ENCODE measurements around the gene ADGRE2.
"Not testable (repeated sequence)": the region's sequence is repeated elsewhere in the genome, so short reads cannot be mapped to it uniquely, and the experiment has no call there.

The ADGRE2 gene

GRCh38 chr19:14777645-14778044, 715 bp downstream of the ADGRE2 start:
- H3K27ac ChIP-seq (ENCODE audit: low read depth, low read length); H3K4me1 ChIP-seq (ENCODE audit: insufficient read depth, low read length); H3K4me3 ChIP-seq (ENCODE audit: low read length); H3K9ac ChIP-seq (ENCODE audit: low read depth, low read length); H3K27me3 ChIP-seq (ENCODE audit: insufficient read depth, low read length); H3K36me3 ChIP-seq (ENCODE audit: insufficient read depth, low read length): not testable (repeated sequence)
- WGBS: 67% methylated on average over 1 of the region's 4 CpGs
- peaks cover 14% of the 10 kb centered on the region; the same call in 1 of the 2 replicates for H3K9me3 ChIP-seq (ENCODE audit: insufficient read depth, low read depth, low read length)

- Histone ChIP-seq H3K9ac (ENCODE audit: low read depth, low read length) (no peak overlapping the region), H3K4me3 (ENCODE audit: low read length) (peak overlapping the region; percentile 41), H3K9me3 (ENCODE audit: insufficient read depth, low read depth, low read length) (peaks cover 19% of the 10 kb centered on the region; the same call in 1 of the 2 replicates), H3K27ac (ENCODE audit: low read depth, low read length) (no peak overlapping the region), H3K36me3 (ENCODE audit: insufficient read depth, low read length) (no peaks in the 10 kb centered on the region), H3K27me3 (ENCODE audit: insufficient read depth, low read length) (peaks cover 5% of the 10 kb centered on the region), H3K4me1 (ENCODE audit: insufficient read depth, low read length) (no peaks in the 10 kb centered on the region)
- 89% methylated on average over 21 of the region's 22 CpGs for WGBS
Measured at GRCh38 chr19:14775869-14776586, 2.3 kb downstream of the ADGRE2 start.

GRCh38 chr19:14775326-14775725, 3.0 kb downstream of the ADGRE2 start:
- 83% methylated on average over 8 of the region's 8 CpGs for WGBS
- not testable (repeated sequence) for H3K9ac ChIP-seq (ENCODE audit: low read depth, low read length); H3K27ac ChIP-seq (ENCODE audit: low read depth, low read length); H3K4me1 ChIP-seq (ENCODE audit: insufficient read depth, low read length); H3K27me3 ChIP-seq (ENCODE audit: insufficient read depth, low read length); H3K36me3 ChIP-seq (ENCODE audit: insufficient read depth, low read length); H3K4me3 ChIP-seq (ENCODE audit: low read length)
- H3K9me3 ChIP-seq (ENCODE audit: insufficient read depth, low read depth, low read length): peaks cover 25% of the 10 kb centered on the region; the same call in 1 of the 2 replicates

- WGBS: 82% methylated on average over 9 of the region's 10 CpGs
- H3K9me3 ChIP-seq (ENCODE audit: insufficient read depth, low read depth, low read length): peaks cover 28% of the 10 kb centered on the region; the same call in 1 of the 2 replicates
Measured at GRCh38 chr19:14774373-14774772, 4.0 kb downstream of the ADGRE2 start.

GRCh38 chr19:14773722-14774121, 4.6 kb downstream of the ADGRE2 start:
- not testable (repeated sequence) for H3K9ac ChIP-seq (ENCODE audit: low read depth, low read length); H3K36me3 ChIP-seq (ENCODE audit: insufficient read depth, low read length); H3K27ac ChIP-seq (ENCODE audit: low read depth, low read length); H3K4me3 ChIP-seq (ENCODE audit: low read length); H3K27me3 ChIP-seq (ENCODE audit: insufficient read depth, low read length); H3K4me1 ChIP-seq (ENCODE audit: insufficient read depth, low read length)
- H3K9me3 ChIP-seq (ENCODE audit: insufficient read depth, low read depth, low read length): peaks cover 27% of the 10 kb centered on the region; the same call in 1 of the 2 replicates
- WGBS: 82% methylated on average over 7 of the region's 9 CpGs

More at GRCh38 chr19:14774373-14774772, 4.0 kb downstream of the ADGRE2 start:
- no peaks in the 10 kb centered on the region for H3K4me1 ChIP-seq (ENCODE audit: insufficient read depth, low read length)
- H3K36me3 ChIP-seq (ENCODE audit: insufficient read depth, low read length): no peaks in the 10 kb centered on the region
- no peak overlapping the region for H3K4me3 ChIP-seq (ENCODE audit: low read length)
- peaks cover 5% of the 10 kb centered on the region for H3K27me3 ChIP-seq (ENCODE audit: insufficient read depth, low read length)
- no peak overlapping the region for H3K27ac ChIP-seq (ENCODE audit: low read depth, low read length)
- H3K9ac ChIP-seq (ENCODE audit: low read depth, low read length): no peak overlapping the region

GRCh38 chr19:14772995-14773394, 5.4 kb downstream of the ADGRE2 start:
- Histone ChIP-seq H3K9ac (ENCODE audit: low read depth, low read length) (no peak overlapping the region), H3K27ac (ENCODE audit: low read depth, low read length) (no peak overlapping the region), H3K27me3 (ENCODE audit: insufficient read depth, low read length) (peaks cover 5% of the 10 kb centered on the region), H3K4me3 (ENCODE audit: low read length) (no peak overlapping the region), H3K36me3 (ENCODE audit: insufficient read depth, low read length) (no peaks in the 10 kb centered on the region), H3K4me1 (ENCODE audit: insufficient read depth, low read length) (no peaks in the 10 kb centered on the region), H3K9me3 (ENCODE audit: insufficient read depth, low read depth, low read length) (peaks cover 34% of the 10 kb centered on the region; the same call in 1 of the 2 replicates)
- 83% methylated on average over 4 of the region's 7 CpGs for WGBS

GRCh38 chr19:14772467-14772866, 5.9 kb downstream of the ADGRE2 start:
- Histone ChIP-seq H3K9me3 (ENCODE audit: insufficient read depth, low read depth, low read length) (peaks cover 38% of the 10 kb centered on the region; the same call in 1 of the 2 replicates), H3K4me1 (ENCODE audit: insufficient read depth, low read length) (no peaks in the 10 kb centered on the region)
- WGBS: 79% methylated on average over 8 of the region's 8 CpGs

GRCh38 chr19:14770944-14771839, 7.2 kb downstream of the ADGRE2 start:
- H3K27ac ChIP-seq (ENCODE audit: low read depth, low read length): no peak overlapping the region
- H3K36me3 ChIP-seq (ENCODE audit: insufficient read depth, low read length): no peaks in the 10 kb centered on the region
- peaks cover 2% of the 10 kb centered on the region for H3K27me3 ChIP-seq (ENCODE audit: insufficient read depth, low read length)
- H3K9ac ChIP-seq (ENCODE audit: low read depth, low read length): no peak overlapping the region
- 80% methylated on average over 11 of the region's 11 CpGs for WGBS
- H3K4me3 ChIP-seq (ENCODE audit: low read length): no peak overlapping the region
- no peaks in the 10 kb centered on the region for H3K4me1 ChIP-seq (ENCODE audit: insufficient read depth, low read length)
- peaks cover 39% of the 10 kb centered on the region; the same call in 1 of the 2 replicates for H3K9me3 ChIP-seq (ENCODE audit: insufficient read depth, low read depth, low read length)

More at GRCh38 chr19:14772467-14772866, 5.9 kb downstream of the ADGRE2 start:
- no peaks in the 10 kb centered on the region for H3K36me3 ChIP-seq (ENCODE audit: insufficient read depth, low read length)
- H3K27me3 ChIP-seq (ENCODE audit: insufficient read depth, low read length): peaks cover 5% of the 10 kb centered on the region
- no peak overlapping the region for H3K9ac ChIP-seq (ENCODE audit: low read depth, low read length)
- no peak overlapping the region for H3K27ac ChIP-seq (ENCODE audit: low read depth, low read length)
- no peak overlapping the region for H3K4me3 ChIP-seq (ENCODE audit: low read length)

GRCh38 chr19:14770136-14770535, 8.2 kb downstream of the ADGRE2 start:
- Histone ChIP-seq H3K36me3 (ENCODE audit: insufficient read depth, low read length) (no peaks in the 10 kb centered on the region), H3K4me1 (ENCODE audit: insufficient read depth, low read length) (no peaks in the 10 kb centered on the region), H3K9ac (ENCODE audit: low read depth, low read length) (no peak overlapping the region), H3K27ac (ENCODE audit: low read depth, low read length) (no peak overlapping the region), H3K9me3 (ENCODE audit: insufficient read depth, low read depth, low read length) (peaks cover 35% of the 10 kb centered on the region; the same call in 1 of the 2 replicates), H3K4me3 (ENCODE audit: low read length) (no peak overlapping the region), H3K27me3 (ENCODE audit: insufficient read depth, low read length) (no peaks in the 10 kb centered on the region)
- WGBS: 50% methylated on average over 5 of the region's 5 CpGs

- 78% methylated on average over 5 of the region's 5 CpGs for WGBS
- H3K4me1 ChIP-seq (ENCODE audit: insufficient read depth, low read length): no peaks in the 10 kb centered on the region
- H3K9ac ChIP-seq (ENCODE audit: low read depth, low read length): no peak overlapping the region
- H3K9me3 ChIP-seq (ENCODE audit: insufficient read depth, low read depth, low read length): peaks cover 42% of the 10 kb centered on the region; the same call in 1 of the 2 replicates
- H3K27ac ChIP-seq (ENCODE audit: low read depth, low read length): no peak overlapping the region
- H3K4me3 ChIP-seq (ENCODE audit: low read length): no peak overlapping the region
- H3K36me3 ChIP-seq (ENCODE audit: insufficient read depth, low read length): no peaks in the 10 kb centered on the region
- no peaks in the 10 kb centered on the region for H3K27me3 ChIP-seq (ENCODE audit: insufficient read depth, low read length)
Measured at GRCh38 chr19:14769201-14769600, 9.2 kb downstream of the ADGRE2 start.

GRCh38 chr19:14768001-14768400, 10.4 kb downstream of the ADGRE2 start:
- no peaks in the 10 kb centered on the region for H3K36me3 ChIP-seq (ENCODE audit: insufficient read depth, low read length)
- H3K27ac ChIP-seq (ENCODE audit: low read depth, low read length): no peak overlapping the region
- no peak overlapping the region for H3K4me3 ChIP-seq (ENCODE audit: low read length)
- no peaks in the 10 kb centered on the region for H3K4me1 ChIP-seq (ENCODE audit: insufficient read depth, low read length)
- H3K27me3 ChIP-seq (ENCODE audit: insufficient read depth, low read length): no peaks in the 10 kb centered on the region
- no peak overlapping the region for H3K9ac ChIP-seq (ENCODE audit: low read depth, low read length)
- peaks cover 43% of the 10 kb centered on the region; the same call in 1 of the 2 replicates for H3K9me3 ChIP-seq (ENCODE audit: insufficient read depth, low read depth, low read length)
- WGBS: 64% methylated on average over 2 of the region's 2 CpGs

Data from HUES64 (cell line).